ENCODE measurements around the gene ZNF354C. TPM values are rescaled to one million over a fixed set of nuclear protein-coding genes. Genes with fewer than 3 reads are reported as not detected.

Gene ZNF354C
- total RNA-seq, 4 donors from 2014 or later = 5.9 to 38.7 (median 11.8) TPM

- intact Hi-C loops (cut with DNase I; ENCODE audit: low total_unique reads) = no loop called here
Observed at GRCh38 chr5:179051784-179052183, 8.4 kb upstream of the ZNF354C start.

GRCh38 chr5:179054036-179054785 lies 6.0 kb upstream of the ZNF354C start:
- Histone ChIP-seq H3K9me3 (no peaks in the 10 kb centered on the region), H3K27ac (no peak overlapping the region), H3K4me1 (no peaks in the 10 kb centered on the region), H3K27me3 (no peaks in the 10 kb centered on the region), H3K36me3 (no peaks in the 10 kb centered on the region), H3K4me3 (no peak overlapping the region)
- intact Hi-C loops (cut with DNase I; ENCODE audit: low total_unique reads) = no loop called here
- no peak for TF ChIP-seq POLR2A (IDR thresholded peaks at IDR 0.05)
- no peak for TF ChIP-seq CTCF (IDR thresholded peaks at IDR 0.05)
- DNase-seq = no peak

More at GRCh38 chr5:179051784-179052183, 8.4 kb upstream of the ZNF354C start:
- Histone ChIP-seq H3K36me3 (no peaks in the 10 kb centered on the region), H3K4me3 (no peak overlapping the region), H3K9me3 (no peaks in the 10 kb centered on the region), H3K4me1 (no peaks in the 10 kb centered on the region), H3K27me3 (no peaks in the 10 kb centered on the region), H3K27ac (no peak overlapping the region)
- TF ChIP-seq CTCF (IDR thresholded peaks at IDR 0.05) (no peak), POLR2A (IDR thresholded peaks at IDR 0.05) (no peak)
- no peak for DNase-seq

GRCh38 chr5:179054876-179055275 lies 5.3 kb upstream of the ZNF354C start:
- intact Hi-C loops (cut with DNase I; ENCODE audit: low total_unique reads) = no loop called here
- Histone ChIP-seq H3K9me3 (no peaks in the 10 kb centered on the region), H3K4me1 (no peaks in the 10 kb centered on the region), H3K4me3 (no peak overlapping the region), H3K27ac (no peak overlapping the region), H3K27me3 (no peaks in the 10 kb centered on the region), H3K36me3 (no peaks in the 10 kb centered on the region)
- DNase-seq = no peak
- TF ChIP-seq CTCF (IDR thresholded peaks at IDR 0.05) (no peak), POLR2A (IDR thresholded peaks at IDR 0.05) (no peak)

GRCh38 chr5:179055436-179055835 lies 4.7 kb upstream of the ZNF354C start:
- intact Hi-C loops (cut with DNase I; ENCODE audit: low total_unique reads) = no loop called here
- DNase-seq = no peak
- Histone ChIP-seq H3K36me3 (no peaks in the 10 kb centered on the region), H3K27me3 (no peaks in the 10 kb centered on the region), H3K4me1 (no peaks in the 10 kb centered on the region), H3K9me3 (no peaks in the 10 kb centered on the region), H3K27ac (no peak overlapping the region), H3K4me3 (no peak overlapping the region)
- TF ChIP-seq POLR2A (IDR thresholded peaks at IDR 0.05) (no peak), CTCF (IDR thresholded peaks at IDR 0.05) (no peak)

- intact Hi-C loops (cut with DNase I; ENCODE audit: low total_unique reads) = no loop called here
- H3K4me3 ChIP-seq = no peak overlapping the region
Observed at GRCh38 chr5:179055841-179056240, 4.3 kb upstream of the ZNF354C start.

More at GRCh38 chr5:179055841-179056240, 4.3 kb upstream of the ZNF354C start:
- Histone ChIP-seq H3K27ac (no peak overlapping the region), H3K36me3 (no peaks in the 10 kb centered on the region), H3K27me3 (no peaks in the 10 kb centered on the region), H3K9me3 (no peaks in the 10 kb centered on the region), H3K4me1 (no peaks in the 10 kb centered on the region)
- no peak for DNase-seq
- TF ChIP-seq POLR2A (IDR thresholded peaks at IDR 0.05) (no peak), CTCF (IDR thresholded peaks at IDR 0.05) (no peak)
